GM12801 (cell line): Measurements from ENCODE around the gene EFEMP1.

ENCODE experiments used
- CTCF ChIP-seq: IDR thresholded peaks from one replicate; pipeline ENCODE4 v1.5.1; 2011; ENCODE audit warnings: control low read depth; ENCODE audit not compliant: insufficient read length; ENCODE audit errors: extremely low read depth

Gene EFEMP1

GRCh38 chr2:55856936-55857335 is 66.6 kb downstream of the EFEMP1 start:
- TF ChIP-seq CTCF: no peak

GRCh38 chr2:55848096-55848495 is 75.5 kb downstream of the EFEMP1 start:
- no peak for TF ChIP-seq CTCF

GRCh38 chr2:55846426-55846825 is 77.2 kb downstream of the EFEMP1 start:
- no peak for TF ChIP-seq CTCF

- no peak for TF ChIP-seq CTCF
Observed at GRCh38 chr2:55844986-55845385, 78.6 kb downstream of the EFEMP1 start.

- TF ChIP-seq CTCF: no peak
Observed at GRCh38 chr2:55843994-55844345, 79.6 kb downstream of the EFEMP1 start.

- no peak for TF ChIP-seq CTCF
Observed at GRCh38 chr2:55843096-55843993, 80.2 kb downstream of the EFEMP1 start.

GRCh38 chr2:55842046-55842445 is 81.5 kb downstream of the EFEMP1 start:
- no peak for TF ChIP-seq CTCF
